ENCODE results near the gene PIK3CG. TPM values are rescaled to one million over a fixed set of nuclear protein-coding genes. Genes with fewer than 3 reads are reported as not detected.

The PIK3CG gene
- total and polyA plus RNA-seq, 2 donors (not counting 1 experiment from before 2014, with no cell fraction given) = 13.3 to 44.8 TPM

- H3K36me3 ChIP-seq (replicated peaks in 1 of 2; ENCODE audit: control extremely low read depth in 1 of 2, control insufficient read depth in 1 of 2, extremely low read depth in 1 of 2, insufficient read depth in 2 of 2, low read length in 1 of 2) = peaks cover 0 to 67% of the 10 kb centered on the region in 2 experiments
- WGBS (ENCODE audit: insufficient coverage) = no CpG with 5 or more reads among the region's 1 CpG
- H3K27me3 Mint-ChIP-seq = no peaks in the 10 kb centered on the region
- H3K9ac ChIP-seq (ENCODE audit: low read length) = peak overlapping the region; percentile 34
- TF ChIP-seq CTCF (IDR thresholded peaks at IDR 0.05) (no peak), EZH2 (IDR thresholded peaks at IDR 0.05; ENCODE audit: borderline replicate concordance, insufficient read depth, low read depth, low read length, poor library complexity, severe bottlenecking) (no peak)
- H3K4me3 ChIP-seq (ENCODE audit: control extremely low read depth in 1 of 5, extremely low read depth in 1 of 5, insufficient read depth in 1 of 5, low read depth in 2 of 5, low read length in 4 of 5) = peak overlapping the region in 4 of 5 experiments; percentile 1 to 37 (median 14)
- H3K9me3 ChIP-seq (ENCODE audit: control extremely low read depth in 1 of 3, control insufficient read depth in 2 of 3, insufficient read depth in 1 of 3, low read length in 2 of 3) = peaks cover 0 to 13% (median 0%) of the 10 kb centered on the region in 3 donors
- H3K27ac Mint-ChIP-seq = peak overlapping the region; percentile 68
- peaks cover 94% of the 10 kb centered on the region for H3K79me2 ChIP-seq (ENCODE audit: control insufficient read depth, insufficient read depth, low read length)
- peak overlapping the region; percentile 73 for H3K4me3 Mint-ChIP-seq
- H3K4me1 Mint-ChIP-seq = peaks cover 76% of the 10 kb centered on the region
- peak; percentile 75 for DNase-seq
- intact Hi-C loops (cut with micrococcal nuclease) = loop anchor here (2.0 to 5.0 kb wide), 2 partner anchors 39 to 78 kb away; no protein-coding TSS in a partner anchor
- ChIA-PET POLR2A (interaction anchor here (1.2 kb wide), 1 partner anchor 298 kb away, joined by 8 read pairs; the partner anchor contains the start of gene HBP1), CTCF (interaction anchor here (1.0 to 1.9 kb wide), 7 partner anchors 10 to 298 kb away, joined by 3 to 8 read pairs (median 4); partner anchors contain the start of gene HBP1)
- peak overlapping the region; percentile 36 to 64 for H3K27ac ChIP-seq (ENCODE audit: low read length in 2 of 2)
- no peaks in the 10 kb centered on the region for H3K27me3 ChIP-seq (replicated peaks in 1 of 4; ENCODE audit: control extremely low read depth in 1 of 4, control insufficient read depth in 3 of 4, insufficient read depth in 4 of 4, low read length in 3 of 4)
- H3K4me2 ChIP-seq (replicated peaks; ENCODE audit: low read depth, low read length, poor library complexity, severe bottlenecking) = peak overlapping the region; percentile 65
- peak; percentile 83 for ATAC-seq (ENCODE audit: low read depth)
- H2AFZ ChIP-seq (ENCODE audit: insufficient read depth, low read depth, low read length, poor library complexity, severe bottlenecking) = no peak overlapping the region
- peaks cover 2% of the 10 kb centered on the region for H3K9me3 Mint-ChIP-seq (ENCODE audit: insufficient read depth)
- H4K20me1 ChIP-seq (ENCODE audit: control insufficient read depth, insufficient read depth, low read length, poor library complexity, severe bottlenecking) = no peaks in the 10 kb centered on the region
- peaks cover 52 to 55% of the 10 kb centered on the region in 2 donors for H3K4me1 ChIP-seq (ENCODE audit: control insufficient read depth in 2 of 2, insufficient read depth in 2 of 2, low read length in 2 of 2)
These were observed 5.9 kb downstream of the PIK3CG start for GRCh38 chr7:106870983-106871410.

Measured in B cell (primary cell).